Mesendoderm (in vitro differentiated cells): ENCODE data around the gene NUP62.

Source experiments
- DNase-seq: peaks from one replicate; pipeline ENCODE4 v3.0.0; 2013
- H2AK5ac ChIP-seq: 2 replicates; pipeline ENCODE4 v1.6.1; 2013; ENCODE audit warnings: low read length, inconsistent platforms
- H2BK120ac ChIP-seq: 2 replicates; pipeline ENCODE4 v1.6.1; 2013; ENCODE audit warnings: low read depth, mild to moderate bottlenecking, low read length, moderate library complexity, mixed read lengths
- H2BK15ac ChIP-seq: replicated peaks from 2 replicates; pipeline ENCODE4 v1.6.1; 2013; ENCODE audit warnings: low read depth, mild to moderate bottlenecking, moderate library complexity
- H2BK5ac ChIP-seq: 2 replicates; pipeline ENCODE4 v1.6.1; 2013; ENCODE audit warnings: low read length, inconsistent platforms
- H3K18ac ChIP-seq: 2 replicates; pipeline ENCODE4 v1.6.1; 2013; ENCODE audit warnings: mild to moderate bottlenecking, low read length, mixed read lengths
- H3K23ac ChIP-seq: one replicate; pipeline ENCODE4 v1.6.1; 2013; ENCODE audit warnings: low read length
- H3K27ac ChIP-seq: 2 replicates; pipeline ENCODE4 v1.5.1; 2013; ENCODE audit warnings: low read depth, mild to moderate bottlenecking, inconsistent platforms, low read length, moderate library complexity
- H3K27me3 ChIP-seq: 2 replicates; pipeline ENCODE4 v1.6.1; 2013; ENCODE audit warnings: low read length, control low read depth, mild to moderate bottlenecking, inconsistent platforms; ENCODE audit not compliant: insufficient read depth, poor library complexity
- H3K36me3 ChIP-seq: 2 replicates; pipeline ENCODE4 v1.6.1; 2013; ENCODE audit warnings: low read length, inconsistent platforms; ENCODE audit not compliant: control insufficient read depth, insufficient read depth
- H3K4ac ChIP-seq: one replicate; pipeline ENCODE4 v1.6.1; 2013; ENCODE audit warnings: low read depth, mild to moderate bottlenecking, low read length, moderate library complexity
- H3K4me1 ChIP-seq: 2 replicates; pipeline ENCODE4 v1.6.1; 2013; ENCODE audit warnings: low read depth, low read length, inconsistent platforms; ENCODE audit not compliant: control insufficient read depth
- H3K4me2 ChIP-seq: 2 replicates; pipeline ENCODE4 v1.6.1; 2013; ENCODE audit warnings: low read length
- H3K4me3 ChIP-seq: 2 replicates; pipeline ENCODE4 v1.5.1; 2013; ENCODE audit warnings: mild to moderate bottlenecking, low read length
- H3K56ac ChIP-seq: one replicate; pipeline ENCODE4 v1.6.1; 2013; ENCODE audit warnings: low read length
- H3K79me1 ChIP-seq: 2 replicates; pipeline ENCODE4 v1.6.1; 2013; ENCODE audit warnings: low read length, inconsistent platforms
- H3K79me2 ChIP-seq: 2 replicates; pipeline ENCODE4 v1.6.1; 2013; ENCODE audit warnings: mild to moderate bottlenecking, low read length; ENCODE audit not compliant: control insufficient read depth, insufficient read depth
- H3K9ac ChIP-seq: 2 replicates; pipeline ENCODE4 v1.6.1; 2013; ENCODE audit warnings: low read length, inconsistent platforms
- H4K5ac ChIP-seq: one replicate; pipeline ENCODE4 v1.6.1; 2013; ENCODE audit warnings: low read length
- H4K8ac ChIP-seq: one replicate; pipeline ENCODE4 v1.6.1; 2013; ENCODE audit warnings: low read depth, mild to moderate bottlenecking, control low read depth, low read length, moderate library complexity
- WGBS: extraction: QIAGEN DNeasy Blood & Tissue Kit; methylation state at CpG from one replicate; pipeline ENCODE4 v1.1.7; 2013; ENCODE audit warnings: low lambda C conversion rate, missing lambda C conversion rate; ENCODE audit not compliant: insufficient coverage; ENCODE audit errors: extremely low coverage; 5-methylcytosine and 5-hydroxymethylcytosine counted together

The NUP62 gene

GRCh38 chr19:49863935-49864320, 65.4 kb downstream of the NUP62 start:
- DNase-seq, result no peak
- no peak overlapping the region for H3K23ac ChIP-seq
- H3K79me1 ChIP-seq, result peaks cover 9% of the 10 kb centered on the region
- H2BK15ac ChIP-seq, result no peak overlapping the region
- H3K36me3 ChIP-seq, result peaks cover 18% of the 10 kb centered on the region
- no peak overlapping the region for H4K8ac ChIP-seq
- H2BK5ac ChIP-seq, result no peak overlapping the region
- H3K9ac ChIP-seq, result no peak overlapping the region
- no peak overlapping the region for H4K5ac ChIP-seq
- H3K4me2 ChIP-seq, result no peak overlapping the region
- H3K4me1 ChIP-seq, result peaks cover 2% of the 10 kb centered on the region
- no peak overlapping the region for H3K18ac ChIP-seq
- H3K4me3 ChIP-seq, result no peak overlapping the region
- H3K27me3 ChIP-seq, result no peaks in the 10 kb centered on the region
- H3K79me2 ChIP-seq, result peaks cover 20% of the 10 kb centered on the region
- H3K27ac ChIP-seq, result no peak overlapping the region
- no peak overlapping the region for H2AK5ac ChIP-seq
- H2BK120ac ChIP-seq, result no peak overlapping the region
- H3K56ac ChIP-seq, result no peak overlapping the region
- no CpG with 5 or more reads among the region's 17 CpGs for WGBS
- no peak overlapping the region for H3K4ac ChIP-seq

- Histone ChIP-seq H3K23ac (no peak overlapping the region), H3K4me3 (no peak overlapping the region), H3K18ac (no peak overlapping the region), H3K79me2 (peaks cover 20% of the 10 kb centered on the region), H4K8ac (no peak overlapping the region), H3K4me2 (no peak overlapping the region), H3K56ac (no peak overlapping the region), H3K4ac (no peak overlapping the region), H2BK15ac (no peak overlapping the region), H3K4me1 (peaks cover 2% of the 10 kb centered on the region), H3K36me3 (peaks cover 20% of the 10 kb centered on the region), H3K9ac (no peak overlapping the region), H3K79me1 (peaks cover 9% of the 10 kb centered on the region), H2BK5ac (no peak overlapping the region), H2BK120ac (no peak overlapping the region), H2AK5ac (no peak overlapping the region), H3K27ac (no peak overlapping the region), H4K5ac (no peak overlapping the region), H3K27me3 (no peaks in the 10 kb centered on the region)
- no peak for DNase-seq
- no CpG with 5 or more reads among the region's 24 CpGs for WGBS
Observed at GRCh38 chr19:49863254-49863934, 65.9 kb downstream of the NUP62 start.

DNA sequence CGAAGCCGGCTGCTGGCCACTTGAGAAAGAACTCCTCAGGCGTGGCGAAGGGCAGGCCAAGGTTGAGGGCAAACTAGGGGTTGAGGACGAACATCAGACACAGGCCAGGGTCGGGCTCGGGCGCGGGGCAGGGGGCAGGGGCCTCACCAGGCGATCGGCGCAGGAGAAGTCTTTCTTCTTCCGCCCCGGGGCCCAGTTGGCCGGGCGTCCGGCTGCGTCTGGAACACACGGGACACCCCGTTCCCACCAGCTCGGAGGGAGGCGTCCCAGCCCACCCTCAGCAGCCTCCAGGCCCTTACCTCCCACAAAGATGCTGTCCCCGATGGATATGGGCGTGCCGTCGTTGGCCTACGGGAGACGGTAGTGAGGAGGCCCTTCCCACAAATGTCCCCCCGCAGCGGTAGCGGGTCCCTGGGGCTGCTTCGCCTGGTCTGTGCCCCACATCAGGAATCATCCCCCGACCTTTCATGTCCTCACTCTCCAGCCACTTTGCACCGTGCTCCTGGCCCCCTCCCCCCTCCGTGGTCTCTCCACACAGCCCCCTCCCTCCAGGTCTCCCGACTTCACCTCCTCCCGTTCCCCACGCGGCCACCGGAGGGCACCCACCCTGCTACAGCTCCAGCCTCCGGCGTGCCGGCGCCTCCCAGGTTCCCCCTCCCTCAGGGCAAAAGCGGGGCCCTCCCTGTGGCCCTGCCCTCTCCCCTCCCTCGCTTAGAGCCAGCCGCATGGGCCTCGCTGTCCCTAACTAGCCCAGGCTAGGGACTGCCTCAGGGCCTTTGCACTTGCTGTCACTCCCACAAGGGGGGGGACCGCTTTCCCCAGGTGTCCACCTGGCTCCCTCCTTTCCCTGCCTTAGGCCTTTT, 66.7 kb downstream of the NUP62 start:
- peak; percentile 90 for DNase-seq

GRCh38 chr19:49861541-49862378, 67.5 kb downstream of the NUP62 start:
- Histone ChIP-seq H2BK15ac (no peak overlapping the region), H3K79me2 (peaks cover 20% of the 10 kb centered on the region), H3K4me3 (no peak overlapping the region), H3K27ac (no peak overlapping the region), H3K36me3 (peaks cover 23% of the 10 kb centered on the region), H3K23ac (no peak overlapping the region), H4K8ac (no peak overlapping the region), H3K18ac (no peak overlapping the region), H3K79me1 (peaks cover 9% of the 10 kb centered on the region), H2BK120ac (no peak overlapping the region), H2BK5ac (no peak overlapping the region), H3K4me2 (no peak overlapping the region), H2AK5ac (no peak overlapping the region), H4K5ac (no peak overlapping the region), H3K27me3 (no peaks in the 10 kb centered on the region), H3K4me1 (peaks cover 2% of the 10 kb centered on the region), H3K4ac (no peak overlapping the region), H3K9ac (no peak overlapping the region), H3K56ac (no peak overlapping the region)
- DNase-seq, result no peak
- WGBS, result no CpG with 5 or more reads among the region's 60 CpGs

More for the DNA sequence above, 66.7 kb downstream of the NUP62 start:
- Histone ChIP-seq H2BK5ac (no peak overlapping the region), H3K4ac (no peak overlapping the region), H3K4me3 (no peak overlapping the region), H2BK120ac (no peak overlapping the region), H3K27ac (no peak overlapping the region), H3K56ac (no peak overlapping the region), H3K9ac (no peak overlapping the region), H3K4me2 (no peak overlapping the region), H2AK5ac (no peak overlapping the region), H3K4me1 (peaks cover 2% of the 10 kb centered on the region), H4K5ac (no peak overlapping the region), H3K79me1 (peaks cover 9% of the 10 kb centered on the region), H3K79me2 (peaks cover 20% of the 10 kb centered on the region), H3K36me3 (peaks cover 23% of the 10 kb centered on the region), H3K18ac (no peak overlapping the region), H2BK15ac (no peak overlapping the region), H3K27me3 (no peaks in the 10 kb centered on the region), H4K8ac (no peak overlapping the region), H3K23ac (no peak overlapping the region)
- WGBS, result no CpG with 5 or more reads among the region's 49 CpGs

- Histone ChIP-seq H3K23ac (no peak overlapping the region), H4K8ac (no peak overlapping the region), H3K4me3 (no peak overlapping the region), H3K4ac (no peak overlapping the region), H3K79me1 (peaks cover 7% of the 10 kb centered on the region), H3K27me3 (no peaks in the 10 kb centered on the region), H3K9ac (no peak overlapping the region), H2BK120ac (no peak overlapping the region), H3K56ac (no peak overlapping the region), H3K4me2 (no peak overlapping the region), H2AK5ac (no peak overlapping the region), H4K5ac (no peak overlapping the region), H2BK5ac (no peak overlapping the region), H2BK15ac (no peak overlapping the region), H3K18ac (no peak overlapping the region), H3K36me3 (peaks cover 23% of the 10 kb centered on the region), H3K79me2 (peaks cover 14% of the 10 kb centered on the region), H3K27ac (no peak overlapping the region), H3K4me1 (no peaks in the 10 kb centered on the region)
- WGBS, result no CpG with 5 or more reads among the region's 13 CpGs
- no peak for DNase-seq
Observed at GRCh38 chr19:49861107-49861506, 68.2 kb downstream of the NUP62 start.
